ENCODE measurements around the gene CAMK1D. TPM values are rescaled to one million over a fixed set of nuclear protein-coding genes. Genes with fewer than 3 reads are reported as not detected.

The CAMK1D gene
- total and polyA plus RNA-seq, 11 donors, result 1.4 to 16.0 (median 2.5) TPM

- 83 to 94% (median 93%) methylated on average over 10 of the region's 10 CpGs for WGBS, 4 donors
- ATAC-seq, result no peak
These were observed 121.4 kb downstream of the CAMK1D start for GRCh38 chr10:12470719-12471118.

GRCh38 chr10:12471135-12471534 is 121.8 kb downstream of the CAMK1D start:
- DNase-seq, result no peak
- no peak for TF ChIP-seq CTCF (IDR thresholded peaks at IDR 0.05)
- no peak for TF ChIP-seq POLR2A (IDR thresholded peaks at IDR 0.05)
- no peak for ATAC-seq

More at GRCh38 chr10:12470719-12471118, 121.4 kb downstream of the CAMK1D start:
- H3K4me3 ChIP-seq, result no peak overlapping the region
- TF ChIP-seq CTCF (IDR thresholded peaks at IDR 0.05), result no peak
- no peak for TF ChIP-seq POLR2A (IDR thresholded peaks at IDR 0.05)
- no peaks in the 10 kb centered on the region for H3K27me3 ChIP-seq
- intact Hi-C loops (cut with DNase I), result no loop called here
- H3K9me3 ChIP-seq, result no peaks in the 10 kb centered on the region
- no peak overlapping the region for H3K27ac ChIP-seq
- H3K36me3 ChIP-seq, result no peaks in the 10 kb centered on the region
- no peak for DNase-seq
- peaks cover 0 to 8% (median 0%) of the 10 kb centered on the region in 12 donors for H3K4me1 ChIP-seq

GRCh38 chr10:12473491-12473890 is 124.1 kb downstream of the CAMK1D start:
- H3K4me3 ChIP-seq, result no peak overlapping the region
- no peaks in the 10 kb centered on the region for H3K36me3 ChIP-seq
- H3K9me3 ChIP-seq, result no peaks in the 10 kb centered on the region
- intact Hi-C loops (cut with DNase I), result no loop called here
- DNase-seq, result no peak
- peaks cover 0 to 8% (median 0%) of the 10 kb centered on the region in 12 donors for H3K4me1 ChIP-seq
- no peak overlapping the region for H3K27ac ChIP-seq
- no peaks in the 10 kb centered on the region for H3K27me3 ChIP-seq
- 83 to 92% (median 89%) methylated on average over 6 of the region's 6 CpGs for WGBS, 4 donors
- ATAC-seq, result no peak
- TF ChIP-seq CTCF (IDR thresholded peaks at IDR 0.05) (no peak), POLR2A (IDR thresholded peaks at IDR 0.05) (no peak)

More at GRCh38 chr10:12471135-12471534, 121.8 kb downstream of the CAMK1D start:
- WGBS, 4 donors, result 72 to 93% (median 80%) methylated on average over 4 to 5 of the region's 5 CpGs
- intact Hi-C loops (cut with DNase I), result no loop called here
- H3K9me3 ChIP-seq, result no peaks in the 10 kb centered on the region
- no peak overlapping the region for H3K27ac ChIP-seq
- peaks cover 0 to 8% (median 0%) of the 10 kb centered on the region in 12 donors for H3K4me1 ChIP-seq
- no peaks in the 10 kb centered on the region for H3K36me3 ChIP-seq
- H3K27me3 ChIP-seq, result no peaks in the 10 kb centered on the region
- no peak overlapping the region for H3K4me3 ChIP-seq

- Histone ChIP-seq H3K36me3 (no peaks in the 10 kb centered on the region), H3K4me1 (peaks cover 0 to 8% (median 0%) of the 10 kb centered on the region in 12 donors), H3K27ac (no peak overlapping the region), H3K9me3 (no peaks in the 10 kb centered on the region), H3K27me3 (no peaks in the 10 kb centered on the region), H3K4me3 (no peak overlapping the region)
- TF ChIP-seq CTCF (IDR thresholded peaks at IDR 0.05) (no peak), POLR2A (IDR thresholded peaks at IDR 0.05) (no peak)
- DNase-seq, result no peak
- 86 to 97% (median 96%) methylated on average over 8 of the region's 8 CpGs for WGBS, 4 donors
- intact Hi-C loops (cut with DNase I), result no loop called here
- ATAC-seq, result no peak
These were observed 125.5 kb downstream of the CAMK1D start for GRCh38 chr10:12474727-12475412.

Measured in heart left ventricle (tissue), 16 donors.